ENCODE results near the gene MSX2. TPM values are rescaled to one million over a fixed set of nuclear protein-coding genes. Genes with fewer than 3 reads are reported as not detected.
A peak's percentile ranks its signal among the peaks of the same experiment; 100 is the strongest.

Gene MSX2
- total RNA-seq, 1 donor from 2014 or later: not detected

GRCh38 chr5:174777111-174777510 lies 52.7 kb downstream of the MSX2 start:
- H3K36me3 ChIP-seq (ENCODE audit: control insufficient read depth, insufficient read depth, low read length): no peaks in the 10 kb centered on the region
- no peaks in the 10 kb centered on the region for H3K27me3 ChIP-seq (ENCODE audit: control insufficient read depth, insufficient read depth, low read length)
- DNase-seq (ENCODE audit: low read depth) (no peak), FAIRE-seq (no peak)
- TF ChIP-seq CTCF (IDR thresholded peaks at IDR 0.05; ENCODE audit: insufficient read depth, low read length, severe bottlenecking): no peak
- no peak overlapping the region for H3K4me3 ChIP-seq (ENCODE audit: low read depth, low read length)

- Histone ChIP-seq H3K27me3 (ENCODE audit: control insufficient read depth, insufficient read depth, low read length) (no peaks in the 10 kb centered on the region), H3K36me3 (ENCODE audit: control insufficient read depth, insufficient read depth, low read length) (no peaks in the 10 kb centered on the region), H3K4me3 (ENCODE audit: low read depth, low read length) (no peak overlapping the region)
- TF ChIP-seq CTCF (IDR thresholded peaks at IDR 0.05; ENCODE audit: insufficient read depth, low read length, severe bottlenecking): no peak
- FAIRE-seq (no peak), DNase-seq (ENCODE audit: low read depth) (peak; percentile 4)
These were observed 53.2 kb downstream of the MSX2 start for GRCh38 chr5:174777583-174777982.
